ENCODE measurements around the gene WNK1. TPM values are rescaled to one million over a fixed set of nuclear protein-coding genes. Genes with fewer than 3 reads are reported as not detected.

The WNK1 gene
- total and polyA plus RNA-seq, 2 donors from 2014 or later, result 40.2 to 173 TPM

DNA sequence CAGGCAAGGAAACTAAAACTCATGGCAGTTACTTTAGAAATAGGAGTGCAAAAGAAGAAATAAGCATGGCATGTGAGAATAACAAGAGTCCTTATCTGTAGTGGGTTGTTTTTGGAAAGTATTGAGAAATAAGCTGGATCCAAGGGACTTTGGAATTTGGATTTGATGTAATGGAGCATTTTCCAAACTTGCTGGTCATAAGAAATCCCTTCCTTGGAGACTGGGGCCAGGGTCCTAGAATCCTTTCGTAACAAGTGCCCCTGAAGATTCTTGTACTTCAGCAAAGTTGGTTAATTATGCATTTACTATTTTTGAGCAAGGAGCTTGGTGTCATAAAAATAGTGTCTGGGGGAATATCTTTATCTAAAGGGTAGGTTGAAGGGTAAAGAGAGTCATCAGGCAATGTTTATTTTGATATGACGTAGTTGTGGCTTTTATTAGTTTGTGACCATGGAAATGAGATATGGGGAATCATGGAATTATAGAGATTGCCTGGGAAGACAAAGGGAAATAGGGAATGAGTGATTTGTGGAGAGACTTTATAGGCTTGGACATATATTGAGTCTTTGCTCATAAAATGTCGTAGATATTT is 53.9 kb downstream of the WNK1 start:
- TF ChIP-seq, protein P1, sequence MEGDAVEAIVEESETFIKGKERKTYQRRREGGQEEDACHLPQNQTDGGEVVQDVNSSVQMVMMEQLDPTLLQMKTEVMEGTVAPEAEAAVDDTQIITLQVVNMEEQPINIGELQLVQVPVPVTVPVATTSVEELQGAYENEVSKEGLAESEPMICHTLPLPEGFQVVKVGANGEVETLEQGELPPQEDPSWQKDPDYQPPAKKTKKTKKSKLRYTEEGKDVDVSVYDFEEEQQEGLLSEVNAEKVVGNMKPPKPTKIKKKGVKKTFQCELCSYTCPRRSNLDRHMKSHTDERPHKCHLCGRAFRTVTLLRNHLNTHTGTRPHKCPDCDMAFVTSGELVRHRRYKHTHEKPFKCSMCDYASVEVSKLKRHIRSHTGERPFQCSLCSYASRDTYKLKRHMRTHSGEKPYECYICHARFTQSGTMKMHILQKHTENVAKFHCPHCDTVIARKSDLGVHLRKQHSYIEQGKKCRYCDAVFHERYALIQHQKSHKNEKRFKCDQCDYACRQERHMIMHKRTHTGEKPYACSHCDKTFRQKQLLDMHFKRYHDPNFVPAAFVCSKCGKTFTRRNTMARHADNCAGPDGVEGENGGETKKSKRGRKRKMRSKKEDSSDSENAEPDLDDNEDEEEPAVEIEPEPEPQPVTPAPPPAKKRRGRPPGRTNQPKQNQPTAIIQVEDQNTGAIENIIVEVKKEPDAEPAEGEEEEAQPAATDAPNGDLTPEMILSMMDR (IDR thresholded peaks at IDR 0.05; ENCODE audit: borderline replicate concordance, extremely low read depth, insufficient read depth), result no peak
- Histone ChIP-seq H3K4me3 (ENCODE audit: low read length in 3 of 3) (no peak overlapping the region), H3K9me3 (ENCODE audit: control insufficient read depth in 2 of 3, insufficient read depth in 1 of 3, low read length in 3 of 3) (no peaks in the 10 kb centered on the region), H3K9ac (ENCODE audit: low read length in 3 of 3) (no peak overlapping the region), H3K36me3 (ENCODE audit: control insufficient read depth in 2 of 3, insufficient read depth in 3 of 3, low read length in 3 of 3) (no peaks in the 10 kb centered on the region), H3K4me1 (ENCODE audit: control insufficient read depth in 2 of 3, insufficient read depth in 2 of 3, low read depth in 1 of 3, low read length in 3 of 3) (peaks cover 0 to 6% (median 2%) of the 10 kb centered on the region in 3 donors), H3K27me3 (ENCODE audit: control insufficient read depth, insufficient read depth, low read length) (no peaks in the 10 kb centered on the region), H3K27ac (ENCODE audit: low read depth in 2 of 2, low read length in 2 of 2) (no peak overlapping the region)
- no peak for DNase-seq
- intact Hi-C loops (cut with DNase I), result no loop called here
- FAIRE-seq, result no peak

GRCh38 chr12:807041-807735 is 54.8 kb downstream of the WNK1 start:
- H3K9me3 ChIP-seq (ENCODE audit: control insufficient read depth in 2 of 3, insufficient read depth in 1 of 3, low read length in 3 of 3), result no peaks in the 10 kb centered on the region
- H3K4me1 ChIP-seq (ENCODE audit: control insufficient read depth in 2 of 3, insufficient read depth in 2 of 3, low read depth in 1 of 3, low read length in 3 of 3), result peaks cover 0 to 6% (median 0%) of the 10 kb centered on the region in 3 donors
- H3K36me3 ChIP-seq (ENCODE audit: control insufficient read depth in 2 of 3, insufficient read depth in 3 of 3, low read length in 3 of 3), result no peaks in the 10 kb centered on the region
- no peak for DNase-seq
- H3K27me3 ChIP-seq (ENCODE audit: control insufficient read depth, insufficient read depth, low read length), result no peaks in the 10 kb centered on the region
- H3K9ac ChIP-seq (ENCODE audit: low read length in 3 of 3), result no peak overlapping the region
- H3K4me3 ChIP-seq (ENCODE audit: low read length in 3 of 3), result no peak overlapping the region
- TF ChIP-seq, protein P1 (IDR thresholded peaks at IDR 0.05; ENCODE audit: borderline replicate concordance, extremely low read depth, insufficient read depth), result no peak
- intact Hi-C loops (cut with DNase I), result no loop called here
- H3K27ac ChIP-seq (ENCODE audit: low read depth in 2 of 2, low read length in 2 of 2), result no peak overlapping the region
- no peak for FAIRE-seq

DNA sequence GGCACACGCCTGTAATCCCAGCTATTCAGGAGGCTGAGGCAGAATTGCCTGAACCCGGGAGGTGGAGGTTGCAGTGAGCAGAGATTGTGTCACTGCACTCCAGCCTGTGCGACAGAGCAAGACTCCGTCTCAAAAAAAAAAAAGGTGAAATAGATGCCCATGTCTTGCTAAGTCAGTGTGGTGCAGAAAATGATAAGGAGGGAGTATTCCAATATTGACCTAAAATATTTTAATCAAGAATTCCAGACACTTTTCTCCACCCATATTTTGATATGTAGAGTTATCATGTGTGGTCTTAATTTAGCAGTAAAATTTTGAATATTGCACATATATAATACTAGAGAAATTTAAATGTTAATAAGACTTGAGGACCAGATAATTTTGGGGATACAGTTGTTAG is 57.7 kb downstream of the WNK1 start:
- intact Hi-C loops (cut with DNase I), result loop anchor here (10.0 kb wide), 1 partner anchor 235 kb away; no protein-coding TSS in a partner anchor
- no peak for DNase-seq
- no peaks in the 10 kb centered on the region for H3K9me3 ChIP-seq (ENCODE audit: control insufficient read depth in 2 of 3, insufficient read depth in 1 of 3, low read length in 3 of 3)
- no peak overlapping the region for H3K9ac ChIP-seq (ENCODE audit: low read length in 3 of 3)
- H3K4me3 ChIP-seq (ENCODE audit: low read length in 3 of 3), result no peak overlapping the region
- no peaks in the 10 kb centered on the region for H3K27me3 ChIP-seq (ENCODE audit: control insufficient read depth, insufficient read depth, low read length)
- H3K4me1 ChIP-seq (ENCODE audit: control insufficient read depth in 2 of 3, insufficient read depth in 2 of 3, low read depth in 1 of 3, low read length in 3 of 3), result no peaks in the 10 kb centered on the region
- TF ChIP-seq, protein P1 (IDR thresholded peaks at IDR 0.05; ENCODE audit: borderline replicate concordance, extremely low read depth, insufficient read depth), result no peak
- no peak for FAIRE-seq
- H3K36me3 ChIP-seq (ENCODE audit: control insufficient read depth in 2 of 3, insufficient read depth in 3 of 3, low read length in 3 of 3), result no peaks in the 10 kb centered on the region
- no peak overlapping the region for H3K27ac ChIP-seq (ENCODE audit: low read depth in 2 of 2, low read length in 2 of 2)
